ENCODE measurements around the gene SH3TC1.

GRCh38 chr4:8270912-8271815 lies 72.1 kb downstream of the SH3TC1 start:
- TF ChIP-seq CTCF (IDR thresholded peaks at IDR 0.05 in 8 of 11, conservative IDR thresholded peaks at IDR 0.05 in 3 of 11) (no peak), POLR2AphosphoS5 (IDR thresholded peaks at IDR 0.05) (no peak)
